Measurements from ENCODE around the gene MSMB. TPM values are rescaled to one million over a fixed set of nuclear protein-coding genes. Genes with fewer than 3 reads are reported as not detected.

The MSMB gene
- total RNA-seq, 2 donors from 2014 or later, result not detected

DNA sequence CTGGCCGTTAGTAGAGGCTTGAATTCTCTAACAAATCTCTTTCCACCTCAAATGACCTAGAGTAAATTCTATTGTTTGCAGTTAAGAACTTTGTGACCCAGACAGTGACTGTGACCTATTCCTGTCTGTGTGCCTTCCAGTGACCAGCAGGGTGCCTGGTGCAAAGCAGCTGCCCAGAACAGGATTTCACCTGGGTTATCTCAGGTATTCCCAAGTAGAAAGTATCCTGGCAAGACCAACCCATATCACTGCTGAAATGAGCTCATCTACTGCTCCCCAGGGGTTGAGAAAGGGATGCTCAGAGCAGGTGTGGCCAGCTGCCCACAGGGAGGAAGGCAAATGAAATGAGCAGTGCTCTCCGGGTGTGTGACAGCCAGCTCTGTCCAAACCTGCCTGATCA lies 2.1 kb upstream of the MSMB start:
- H3K9me3 ChIP-seq, result no peaks in the 10 kb centered on the region
- intact Hi-C loops (cut with DNase I), result no loop called here
- no peak for DNase-seq
- no peak overlapping the region for H3K4me3 ChIP-seq
- no peaks in the 10 kb centered on the region for H3K27me3 ChIP-seq
- TF ChIP-seq CTCF (IDR thresholded peaks at IDR 0.05), result no peak
- TF ChIP-seq POLR2A (IDR thresholded peaks at IDR 0.05), result no peak
- no peaks in the 10 kb centered on the region for H3K36me3 ChIP-seq (replicated peaks in 1 of 2; ENCODE audit: insufficient read depth in 1 of 2, low read depth in 2 of 2)
- no peak for ATAC-seq
- 32 to 35% methylated on average over 2 of the region's 2 CpGs for WGBS, 2 donors
- H3K27ac ChIP-seq, result no peak overlapping the region
- H3K4me1 ChIP-seq, result no peaks in the 10 kb centered on the region

DNA sequence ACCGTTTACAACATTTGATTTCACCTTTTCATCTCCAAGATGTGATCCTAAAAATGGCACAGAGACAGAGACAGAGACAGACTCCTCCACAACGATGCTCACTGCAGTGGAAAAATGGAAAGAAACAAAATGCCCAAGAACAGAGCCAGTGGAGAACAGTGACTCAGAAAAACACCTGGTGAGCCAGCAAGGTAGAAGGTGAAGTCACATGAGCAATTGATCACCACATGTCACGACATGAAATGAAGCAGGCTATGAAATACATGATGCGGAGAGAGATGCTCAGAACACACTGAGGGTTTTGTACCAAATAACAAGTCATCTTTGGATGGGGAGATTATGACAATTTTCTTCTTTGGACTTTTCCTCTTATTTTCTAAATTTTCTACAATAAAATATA lies 3.5 kb downstream of the MSMB start:
- H3K27ac ChIP-seq, result no peak overlapping the region
- H3K9me3 ChIP-seq, result no peaks in the 10 kb centered on the region
- H3K36me3 ChIP-seq (replicated peaks in 1 of 2; ENCODE audit: insufficient read depth in 1 of 2, low read depth in 2 of 2), result no peaks in the 10 kb centered on the region
- no peak overlapping the region for H3K4me3 ChIP-seq
- H3K4me1 ChIP-seq, result no peaks in the 10 kb centered on the region
- no peaks in the 10 kb centered on the region for H3K27me3 ChIP-seq
- ATAC-seq (no peak), DNase-seq (no peak)
- 48 to 49% methylated on average over 4 of the region's 4 CpGs for WGBS, 2 donors
- no peak for TF ChIP-seq CTCF (IDR thresholded peaks at IDR 0.05)
- TF ChIP-seq POLR2A (IDR thresholded peaks at IDR 0.05), result no peak
- intact Hi-C loops (cut with DNase I), result no loop called here

DNA sequence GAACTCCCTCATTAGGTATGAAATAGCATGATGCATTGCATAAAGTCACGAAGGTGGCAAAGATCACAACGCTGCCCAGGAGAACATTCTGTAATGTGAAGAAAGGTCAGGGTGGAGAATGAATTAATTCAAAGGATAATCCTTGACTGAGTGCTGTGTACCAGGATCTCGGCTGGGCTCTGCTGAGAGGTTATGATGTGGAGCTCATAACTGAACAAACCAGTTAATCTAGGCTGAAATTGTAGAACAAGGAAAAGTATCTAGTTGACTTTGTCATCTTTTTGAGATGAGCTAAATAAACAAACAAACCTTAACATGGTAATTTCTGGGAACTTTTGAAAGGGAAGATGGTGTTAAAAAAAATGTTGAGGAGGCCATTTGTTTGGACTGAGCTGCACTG lies 6.1 kb downstream of the MSMB start:
- TF ChIP-seq POLR2A (IDR thresholded peaks at IDR 0.05), result no peak
- no peak for TF ChIP-seq CTCF (IDR thresholded peaks at IDR 0.05)
- H3K4me1 ChIP-seq, result peaks cover 9% of the 10 kb centered on the region

DNA sequence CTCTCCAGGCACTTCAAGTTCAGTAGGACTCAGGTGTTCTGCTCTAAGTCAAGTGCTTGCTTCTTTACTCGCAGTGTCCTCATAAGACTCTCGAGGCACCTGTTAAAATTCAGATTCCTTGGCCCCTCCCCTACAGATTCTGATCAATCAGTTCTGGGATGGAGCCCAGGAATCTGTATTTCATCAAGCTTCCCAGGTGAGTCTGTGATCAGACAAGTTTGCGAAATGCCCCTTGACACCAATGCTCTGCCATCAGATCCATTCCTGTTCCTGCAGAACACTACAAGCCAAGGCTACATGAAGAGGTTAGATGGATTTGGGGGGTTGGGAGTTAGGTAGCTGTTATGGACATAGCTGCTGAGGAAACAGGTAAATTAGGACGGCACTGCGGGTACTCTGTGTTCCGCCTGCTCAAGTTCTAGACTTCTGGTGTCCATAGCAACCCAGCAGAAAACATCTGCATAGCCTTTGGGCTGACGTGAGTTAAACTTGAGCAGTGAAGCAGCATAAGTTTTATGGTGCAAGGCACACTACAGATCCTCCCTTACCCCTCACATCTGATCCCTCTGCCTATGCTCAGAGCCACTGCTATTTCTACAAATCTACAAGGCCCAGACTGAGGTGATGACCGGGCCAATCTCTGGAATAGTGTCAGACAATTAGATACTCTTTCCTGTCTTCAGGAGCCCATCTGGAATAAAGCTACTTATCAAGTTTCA lies 8.8 kb downstream of the MSMB start:
- WGBS, 2 donors, result 89 to 92% methylated on average over 8 of the region's 8 CpGs
- DNase-seq (peak in 1 of 4 donors; percentile 20), ATAC-seq (no peak)
- Histone ChIP-seq H3K36me3 (replicated peaks in 1 of 2; ENCODE audit: insufficient read depth in 1 of 2, low read depth in 2 of 2) (no peaks in the 10 kb centered on the region), H3K27me3 (no peaks in the 10 kb centered on the region), H3K4me1 (peaks cover 9% of the 10 kb centered on the region), H3K9me3 (no peaks in the 10 kb centered on the region), H3K27ac (no peak overlapping the region), H3K4me3 (no peak overlapping the region)
- TF ChIP-seq POLR2A (IDR thresholded peaks at IDR 0.05) (no peak), CTCF (IDR thresholded peaks at IDR 0.05) (no peak)
- intact Hi-C loops (cut with DNase I), result no loop called here

More for the DNA sequence above, 6.1 kb downstream of the MSMB start:
- 67 to 77% methylated on average over 3 of the region's 3 CpGs for WGBS, 2 donors
- Histone ChIP-seq H3K27ac (no peak overlapping the region), H3K27me3 (no peaks in the 10 kb centered on the region), H3K9me3 (no peaks in the 10 kb centered on the region), H3K4me3 (no peak overlapping the region), H3K36me3 (replicated peaks in 1 of 2; ENCODE audit: insufficient read depth in 1 of 2, low read depth in 2 of 2) (no peaks in the 10 kb centered on the region)
- DNase-seq (no peak), ATAC-seq (no peak)
- intact Hi-C loops (cut with DNase I), result no loop called here

All from body of pancreas (tissue), 4 donors.